ENCODE measurements around the gene KIAA1671.

DNA sequence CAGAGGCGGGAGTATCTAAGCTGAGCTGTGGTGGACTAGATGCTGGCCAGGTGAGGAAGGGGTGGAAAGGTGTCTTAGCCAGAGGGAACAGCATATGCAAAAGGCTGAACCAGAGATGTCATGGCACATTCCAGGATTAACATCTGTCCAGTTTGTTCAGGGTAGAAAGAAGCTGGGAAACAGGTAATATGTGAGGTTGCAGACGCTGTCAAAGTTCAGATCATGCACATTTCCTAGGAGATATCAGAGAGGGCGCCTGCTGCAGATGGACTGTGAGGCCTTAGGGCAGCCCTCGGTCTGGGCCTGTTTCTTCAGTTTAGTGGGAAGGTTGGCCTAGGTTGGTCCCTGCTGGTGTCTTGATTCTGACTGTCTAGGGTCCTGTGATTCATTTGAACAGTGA is 149.5 kb downstream of the KIAA1671 start:
- TF ChIP-seq, protein P1, sequence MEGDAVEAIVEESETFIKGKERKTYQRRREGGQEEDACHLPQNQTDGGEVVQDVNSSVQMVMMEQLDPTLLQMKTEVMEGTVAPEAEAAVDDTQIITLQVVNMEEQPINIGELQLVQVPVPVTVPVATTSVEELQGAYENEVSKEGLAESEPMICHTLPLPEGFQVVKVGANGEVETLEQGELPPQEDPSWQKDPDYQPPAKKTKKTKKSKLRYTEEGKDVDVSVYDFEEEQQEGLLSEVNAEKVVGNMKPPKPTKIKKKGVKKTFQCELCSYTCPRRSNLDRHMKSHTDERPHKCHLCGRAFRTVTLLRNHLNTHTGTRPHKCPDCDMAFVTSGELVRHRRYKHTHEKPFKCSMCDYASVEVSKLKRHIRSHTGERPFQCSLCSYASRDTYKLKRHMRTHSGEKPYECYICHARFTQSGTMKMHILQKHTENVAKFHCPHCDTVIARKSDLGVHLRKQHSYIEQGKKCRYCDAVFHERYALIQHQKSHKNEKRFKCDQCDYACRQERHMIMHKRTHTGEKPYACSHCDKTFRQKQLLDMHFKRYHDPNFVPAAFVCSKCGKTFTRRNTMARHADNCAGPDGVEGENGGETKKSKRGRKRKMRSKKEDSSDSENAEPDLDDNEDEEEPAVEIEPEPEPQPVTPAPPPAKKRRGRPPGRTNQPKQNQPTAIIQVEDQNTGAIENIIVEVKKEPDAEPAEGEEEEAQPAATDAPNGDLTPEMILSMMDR (IDR thresholded peaks at IDR 0.05) = no peak
- TF ChIP-seq POLR2AphosphoS5 (IDR thresholded peaks at IDR 0.05; ENCODE audit: low read depth, low read length) (no peak), RAD21 (IDR thresholded peaks at IDR 0.05; ENCODE audit: low read length) (no peak), EZH2phosphoT487 (IDR thresholded peaks at IDR 0.05; ENCODE audit: borderline replicate concordance, low read depth) (no peak), FOXJ3 (CRISPR knock-in tag; IDR thresholded peaks at IDR 0.05) (no peak), SMC3 (IDR thresholded peaks at IDR 0.05; ENCODE audit: low read depth, low read length) (no peak), ELF1 (IDR thresholded peaks at IDR 0.05) (no peak), GABPA (IDR thresholded peaks at IDR 0.05; ENCODE audit: low read depth) (no peak), TAF1 (IDR thresholded peaks at IDR 0.05; ENCODE audit: borderline replicate concordance, low read depth, low read length) (no peak), MXI1 (IDR thresholded peaks at IDR 0.05; ENCODE audit: low read depth, low read length) (no peak)
- TF ChIP-seq, protein P2, sequence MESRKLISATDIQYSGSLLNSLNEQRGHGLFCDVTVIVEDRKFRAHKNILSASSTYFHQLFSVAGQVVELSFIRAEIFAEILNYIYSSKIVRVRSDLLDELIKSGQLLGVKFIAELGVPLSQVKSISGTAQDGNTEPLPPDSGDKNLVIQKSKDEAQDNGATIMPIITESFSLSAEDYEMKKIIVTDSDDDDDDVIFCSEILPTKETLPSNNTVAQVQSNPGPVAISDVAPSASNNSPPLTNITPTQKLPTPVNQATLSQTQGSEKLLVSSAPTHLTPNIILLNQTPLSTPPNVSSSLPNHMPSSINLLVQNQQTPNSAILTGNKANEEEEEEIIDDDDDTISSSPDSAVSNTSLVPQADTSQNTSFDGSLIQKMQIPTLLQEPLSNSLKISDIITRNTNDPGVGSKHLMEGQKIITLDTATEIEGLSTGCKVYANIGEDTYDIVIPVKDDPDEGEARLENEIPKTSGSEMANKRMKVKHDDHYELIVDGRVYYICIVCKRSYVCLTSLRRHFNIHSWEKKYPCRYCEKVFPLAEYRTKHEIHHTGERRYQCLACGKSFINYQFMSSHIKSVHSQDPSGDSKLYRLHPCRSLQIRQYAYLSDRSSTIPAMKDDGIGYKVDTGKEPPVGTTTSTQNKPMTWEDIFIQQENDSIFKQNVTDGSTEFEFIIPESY (IDR thresholded peaks at IDR 0.05; ENCODE audit: borderline replicate concordance, low read depth) = no peak
- TF ChIP-seq, protein P3, sequence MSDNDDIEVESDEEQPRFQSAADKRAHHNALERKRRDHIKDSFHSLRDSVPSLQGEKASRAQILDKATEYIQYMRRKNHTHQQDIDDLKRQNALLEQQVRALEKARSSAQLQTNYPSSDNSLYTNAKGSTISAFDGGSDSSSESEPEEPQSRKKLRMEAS (IDR thresholded peaks at IDR 0.05; ENCODE audit: low read depth) = no peak
- TF ChIP-seq, protein P4, sequence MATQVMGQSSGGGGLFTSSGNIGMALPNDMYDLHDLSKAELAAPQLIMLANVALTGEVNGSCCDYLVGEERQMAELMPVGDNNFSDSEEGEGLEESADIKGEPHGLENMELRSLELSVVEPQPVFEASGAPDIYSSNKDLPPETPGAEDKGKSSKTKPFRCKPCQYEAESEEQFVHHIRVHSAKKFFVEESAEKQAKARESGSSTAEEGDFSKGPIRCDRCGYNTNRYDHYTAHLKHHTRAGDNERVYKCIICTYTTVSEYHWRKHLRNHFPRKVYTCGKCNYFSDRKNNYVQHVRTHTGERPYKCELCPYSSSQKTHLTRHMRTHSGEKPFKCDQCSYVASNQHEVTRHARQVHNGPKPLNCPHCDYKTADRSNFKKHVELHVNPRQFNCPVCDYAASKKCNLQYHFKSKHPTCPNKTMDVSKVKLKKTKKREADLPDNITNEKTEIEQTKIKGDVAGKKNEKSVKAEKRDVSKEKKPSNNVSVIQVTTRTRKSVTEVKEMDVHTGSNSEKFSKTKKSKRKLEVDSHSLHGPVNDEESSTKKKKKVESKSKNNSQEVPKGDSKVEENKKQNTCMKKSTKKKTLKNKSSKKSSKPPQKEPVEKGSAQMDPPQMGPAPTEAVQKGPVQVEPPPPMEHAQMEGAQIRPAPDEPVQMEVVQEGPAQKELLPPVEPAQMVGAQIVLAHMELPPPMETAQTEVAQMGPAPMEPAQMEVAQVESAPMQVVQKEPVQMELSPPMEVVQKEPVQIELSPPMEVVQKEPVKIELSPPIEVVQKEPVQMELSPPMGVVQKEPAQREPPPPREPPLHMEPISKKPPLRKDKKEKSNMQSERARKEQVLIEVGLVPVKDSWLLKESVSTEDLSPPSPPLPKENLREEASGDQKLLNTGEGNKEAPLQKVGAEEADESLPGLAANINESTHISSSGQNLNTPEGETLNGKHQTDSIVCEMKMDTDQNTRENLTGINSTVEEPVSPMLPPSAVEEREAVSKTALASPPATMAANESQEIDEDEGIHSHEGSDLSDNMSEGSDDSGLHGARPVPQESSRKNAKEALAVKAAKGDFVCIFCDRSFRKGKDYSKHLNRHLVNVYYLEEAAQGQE (IDR thresholded peaks at IDR 0.05; ENCODE audit: low read depth, low read length) = no peak
- TF ChIP-seq, protein P5, sequence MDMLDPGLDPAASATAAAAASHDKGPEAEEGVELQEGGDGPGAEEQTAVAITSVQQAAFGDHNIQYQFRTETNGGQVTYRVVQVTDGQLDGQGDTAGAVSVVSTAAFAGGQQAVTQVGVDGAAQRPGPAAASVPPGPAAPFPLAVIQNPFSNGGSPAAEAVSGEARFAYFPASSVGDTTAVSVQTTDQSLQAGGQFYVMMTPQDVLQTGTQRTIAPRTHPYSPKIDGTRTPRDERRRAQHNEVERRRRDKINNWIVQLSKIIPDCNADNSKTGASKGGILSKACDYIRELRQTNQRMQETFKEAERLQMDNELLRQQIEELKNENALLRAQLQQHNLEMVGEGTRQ (IDR thresholded peaks at IDR 0.05; ENCODE audit: borderline replicate concordance, low read depth, low read length) = no peak
